HG03378 (cell line): ENCODE data around the gene HSD17B3.
A peak's percentile ranks its signal among the peaks of the same experiment; 100 is the strongest.
"Not testable (repeated sequence)": the region's sequence is repeated elsewhere in the genome, so short reads cannot be mapped to it uniquely, and the experiment has no call there.

Experiments
- ATAC-seq: cut with Tn5 transposase; IDR thresholded peaks from one replicate; pipeline ENCODE4 v1.9.1; 2021; ENCODE audit warnings: mild to moderate bottlenecking, moderate library complexity; ENCODE audit not compliant: unreplicated experiment

The HSD17B3 gene

GRCh38 chr9:96309850-96310249, 7.9 kb upstream of the HSD17B3 start:
- ATAC-seq = no peak

DNA sequence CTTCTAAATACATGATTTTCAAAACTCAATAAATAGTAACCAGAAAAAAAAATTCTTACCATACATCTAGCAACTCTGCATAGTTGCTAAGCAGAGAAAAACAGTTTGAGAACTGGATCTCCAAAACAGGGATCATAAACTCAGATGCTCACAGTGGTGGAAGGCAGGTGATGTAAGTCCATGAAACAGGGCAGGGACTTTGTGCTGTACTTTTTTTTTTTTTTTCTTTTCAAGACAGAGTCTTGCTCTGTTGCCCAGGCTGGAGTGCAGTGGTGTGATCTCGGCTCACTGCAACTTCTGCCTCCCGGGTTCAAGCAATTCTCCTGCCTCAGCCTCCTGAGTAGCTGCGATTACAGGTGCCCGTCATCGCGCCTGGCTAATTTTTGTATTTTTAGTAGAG, 5.0 kb upstream of the HSD17B3 start:
- ATAC-seq = not testable (repeated sequence)

DNA sequence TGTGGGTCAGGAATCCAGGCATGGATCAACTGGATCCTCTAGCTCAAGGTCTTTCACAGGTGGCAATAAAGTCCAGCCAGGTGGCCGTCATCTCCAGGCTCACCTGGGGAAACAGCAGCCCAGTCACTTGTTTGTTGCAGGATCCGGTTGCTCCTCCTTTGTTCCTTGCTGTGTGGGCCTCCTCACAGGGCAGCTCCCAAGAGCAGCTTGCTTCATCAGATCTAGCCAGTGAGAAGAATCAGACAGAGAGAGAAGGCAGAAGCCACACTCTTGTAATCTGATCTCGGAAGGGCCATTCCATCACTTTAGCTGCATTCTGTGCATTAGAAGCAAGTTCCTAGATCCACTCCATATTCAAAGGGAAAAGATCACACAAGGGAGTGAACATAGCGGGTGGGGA, 3.2 kb upstream of the HSD17B3 start:
- ATAC-seq = no peak

DNA sequence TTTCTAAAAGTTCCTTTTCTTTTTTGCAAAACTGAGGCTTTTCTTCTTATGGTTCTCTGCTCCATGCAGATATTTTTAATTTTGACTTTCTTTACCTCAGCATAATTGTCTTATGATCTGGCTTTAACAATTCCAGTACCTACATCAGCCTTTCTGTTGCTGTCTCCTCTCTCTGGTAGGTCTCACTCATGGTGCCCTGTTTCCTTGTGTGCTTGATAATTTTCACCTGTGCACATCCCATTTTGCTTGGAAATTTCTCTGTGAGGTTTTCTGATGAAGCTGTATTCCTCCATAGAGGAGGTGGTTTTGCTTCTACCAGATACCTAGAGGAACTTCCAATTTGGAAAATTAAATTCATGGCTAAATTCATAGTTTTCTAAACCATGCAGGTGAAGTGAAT, 2.3 kb upstream of the HSD17B3 start:
- ATAC-seq = no peak

DNA sequence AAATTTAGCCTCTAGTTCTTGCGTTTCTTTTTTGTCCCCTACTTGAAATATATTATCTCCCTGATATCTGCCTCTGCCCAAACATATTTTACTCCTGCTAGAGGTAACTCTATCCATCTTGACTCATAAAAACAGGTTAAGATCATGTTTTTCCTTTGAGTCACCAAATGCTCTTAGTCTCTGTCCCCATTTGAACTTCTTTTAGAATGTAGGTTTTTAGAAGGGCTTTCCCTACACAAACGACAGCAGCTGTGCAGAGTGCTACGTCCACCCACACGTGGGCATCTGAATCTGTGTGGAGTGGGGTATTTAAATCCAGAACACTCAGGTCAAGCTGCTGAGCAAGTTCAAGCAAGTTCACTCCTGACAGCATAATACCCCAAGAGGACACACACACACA, 2.2 kb downstream of the HSD17B3 start:
- ATAC-seq = no peak

- no peak for ATAC-seq
Measured at GRCh38 chr9:96294159-96294545, 7.8 kb downstream of the HSD17B3 start.

DNA sequence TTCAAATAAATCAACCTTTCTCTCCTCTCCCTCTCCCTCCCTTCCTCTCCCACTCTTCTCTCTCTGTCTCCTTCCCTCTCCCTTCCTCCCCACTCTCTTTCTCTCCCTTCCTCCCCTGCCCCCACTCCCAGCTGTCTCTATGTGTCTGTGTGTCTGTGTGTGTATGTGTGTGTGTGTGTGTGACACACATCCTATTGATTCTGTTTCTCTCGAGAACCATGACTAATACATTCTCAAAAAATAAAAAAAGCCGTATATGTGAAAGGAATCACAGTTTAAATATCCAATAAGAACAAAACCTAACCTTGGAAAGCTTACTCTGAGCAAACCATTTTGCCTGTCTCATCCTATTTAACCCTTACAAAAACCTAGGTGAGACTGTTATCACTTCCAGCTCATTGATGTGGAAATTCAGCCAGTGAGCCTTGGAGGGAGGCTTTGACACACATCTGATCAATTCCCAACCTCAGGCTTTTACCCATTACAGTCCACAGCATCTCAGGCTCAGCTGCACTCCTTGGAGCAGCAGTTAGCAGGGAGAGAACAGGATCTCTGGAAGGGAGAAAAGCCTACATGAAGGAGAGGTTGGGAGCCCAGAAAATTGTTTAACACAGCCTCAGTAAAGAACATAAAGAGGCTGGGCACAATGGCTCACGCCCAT, 8.3 kb downstream of the HSD17B3 start:
- no peak for ATAC-seq

DNA sequence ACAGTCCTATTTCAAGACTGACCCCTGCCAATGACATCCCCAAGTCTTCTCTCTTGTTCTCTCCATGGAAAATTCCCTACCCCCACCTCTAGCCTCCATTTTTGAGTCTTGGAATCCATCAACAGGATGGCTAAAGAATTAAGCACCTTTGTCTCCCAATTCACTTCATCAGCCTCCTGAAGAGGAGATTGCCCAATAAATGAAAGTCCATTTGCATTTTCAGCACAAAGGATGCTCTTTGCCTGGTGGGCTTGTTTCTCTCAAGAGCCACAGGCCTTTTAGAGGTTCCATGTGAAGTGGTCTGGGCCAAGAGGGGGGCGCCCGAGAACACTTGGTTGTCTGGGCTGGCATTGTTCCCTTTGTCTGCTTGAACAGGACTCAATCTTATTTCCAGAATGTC, 12.6 kb downstream of the HSD17B3 start:
- ATAC-seq = no peak

GRCh38 chr9:96281641-96282040, 20.3 kb downstream of the HSD17B3 start:
- no peak for ATAC-seq

- no peak for ATAC-seq
Measured at GRCh38 chr9:96279932-96280331, 22.0 kb downstream of the HSD17B3 start.

DNA sequence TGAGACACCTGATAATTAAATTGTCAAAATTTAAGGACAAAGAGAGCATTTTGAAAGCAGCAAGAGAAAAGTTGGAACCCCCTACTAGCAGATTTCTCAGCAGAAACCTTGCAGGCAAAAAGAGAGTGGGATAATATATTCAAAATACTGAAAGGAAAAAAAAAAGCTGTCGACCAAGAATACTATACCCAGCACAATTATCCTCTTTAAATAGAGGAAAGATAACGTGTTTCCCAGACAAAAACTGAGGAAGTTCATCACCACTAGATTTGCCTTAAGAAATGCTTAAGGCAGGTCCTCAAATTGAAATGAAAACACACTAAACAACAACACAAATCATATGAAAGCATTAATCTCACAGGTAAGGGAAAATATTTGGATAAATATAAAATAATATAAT, 27.0 kb downstream of the HSD17B3 start:
- no peak for ATAC-seq

DNA sequence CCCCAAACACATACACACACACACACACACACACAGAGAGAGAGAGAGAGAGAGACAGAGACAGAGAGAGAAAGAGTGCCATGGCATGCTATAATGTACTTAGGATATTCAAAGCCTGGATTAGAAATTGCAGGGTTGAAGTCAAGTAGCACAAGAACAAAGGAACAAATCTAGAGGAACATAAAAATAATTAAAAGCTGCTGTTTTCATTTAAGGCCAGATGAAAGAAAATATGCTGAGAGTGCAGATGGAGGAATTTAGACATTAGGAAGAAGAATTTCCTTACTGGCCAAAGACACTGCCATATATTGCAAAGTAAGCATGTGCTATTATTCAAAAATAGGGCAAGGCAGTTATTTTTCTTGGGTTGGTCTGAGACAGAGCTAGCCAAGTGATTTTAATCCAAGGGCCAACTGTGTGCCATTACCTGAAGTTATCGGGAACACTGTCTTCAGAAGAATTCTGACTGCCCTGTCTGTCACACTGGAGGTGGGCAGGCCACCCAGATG, 31.7 kb downstream of the HSD17B3 start:
- no peak for ATAC-seq

GRCh38 chr9:96258967-96259366, 43.0 kb downstream of the HSD17B3 start:
- ATAC-seq = no peak

DNA sequence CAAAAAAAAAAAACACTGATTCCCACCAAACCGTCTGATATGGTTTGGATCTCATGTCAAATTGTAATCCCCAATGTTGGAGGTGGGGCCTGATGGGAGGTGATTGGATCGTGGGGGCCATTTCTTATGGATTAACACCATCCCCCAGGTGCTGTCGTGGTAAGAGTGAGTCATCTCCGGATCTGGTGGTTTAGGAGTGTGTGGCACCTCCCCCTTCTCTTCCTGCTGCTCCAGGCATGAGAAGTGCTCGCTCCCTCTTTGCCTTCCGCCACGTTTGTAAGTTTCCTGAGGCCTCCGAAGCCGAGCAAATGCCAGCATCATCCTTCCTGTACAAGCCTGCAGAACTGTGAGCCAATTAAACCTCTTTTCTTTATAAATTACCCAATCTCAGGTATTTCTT, 45.2 kb downstream of the HSD17B3 start:
- no peak for ATAC-seq

DNA sequence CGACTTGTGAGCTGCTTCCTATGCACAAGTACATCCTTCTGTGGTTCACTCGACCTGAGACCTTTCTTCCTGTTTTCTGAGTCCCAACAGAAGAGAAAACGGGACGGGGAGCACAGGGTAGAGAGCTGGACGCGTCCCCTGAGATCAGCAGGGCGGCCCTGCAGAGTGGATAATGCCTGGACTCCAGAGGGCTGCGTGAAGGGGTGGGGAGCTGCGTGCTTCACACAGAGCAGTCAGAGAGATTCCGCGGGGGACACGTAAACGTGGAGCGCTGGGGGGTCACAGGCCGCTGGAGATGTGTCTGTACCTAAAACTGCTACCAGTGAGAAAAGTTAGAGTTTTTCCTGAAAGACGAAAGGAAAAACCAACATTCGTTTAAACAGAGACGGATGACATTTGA, 46.3 kb downstream of the HSD17B3 start:
- no peak for ATAC-seq

DNA sequence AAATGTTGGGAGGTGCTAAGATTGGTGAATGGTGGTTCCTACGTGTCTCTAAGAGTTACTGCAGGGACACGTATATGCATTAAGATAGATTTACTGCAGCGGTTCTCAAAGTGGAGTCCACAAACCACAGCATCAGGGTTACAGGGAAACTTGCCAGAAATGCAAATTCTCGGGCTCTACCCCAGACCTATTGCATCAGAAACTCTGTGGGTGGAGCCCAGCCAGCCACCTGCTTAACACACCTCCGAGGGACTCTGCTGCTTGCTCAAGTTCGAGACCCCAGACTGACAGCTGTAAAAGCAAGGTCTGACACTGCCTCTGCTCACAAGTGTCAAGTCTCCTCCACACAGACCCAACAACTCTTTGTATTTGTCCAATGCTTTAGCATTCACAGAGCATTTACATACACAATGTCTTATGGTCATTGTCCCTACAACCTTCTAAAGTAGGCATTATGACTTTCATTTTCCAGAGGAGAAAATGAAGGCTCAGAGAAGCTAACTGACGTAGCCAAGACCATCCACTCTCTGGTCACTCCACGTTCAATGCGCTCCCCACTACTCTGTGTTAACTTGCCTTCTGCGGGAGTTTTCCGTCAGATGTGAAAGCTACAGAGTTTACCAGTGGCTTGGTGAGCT, 48.8 kb downstream of the HSD17B3 start:
- ATAC-seq = no peak

DNA sequence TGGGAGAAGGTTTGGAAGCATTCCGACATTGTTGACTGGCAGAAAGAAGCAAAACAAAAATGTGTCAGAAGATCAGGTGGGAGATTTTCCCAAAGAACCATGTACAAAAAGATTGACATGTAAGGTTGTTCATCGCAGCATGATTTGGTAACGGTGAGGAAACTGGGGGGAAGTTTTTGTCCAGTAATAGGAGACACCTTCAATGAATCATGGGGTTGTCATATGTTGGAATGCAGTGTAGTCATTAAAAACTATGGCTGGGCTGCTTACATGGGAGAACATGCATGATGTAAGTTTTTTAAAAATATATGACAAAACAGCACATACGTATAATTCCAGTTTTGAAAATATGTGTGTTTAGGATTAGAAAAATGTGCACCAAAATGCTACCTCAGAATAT, 50.5 kb downstream of the HSD17B3 start:
- no peak for ATAC-seq

DNA sequence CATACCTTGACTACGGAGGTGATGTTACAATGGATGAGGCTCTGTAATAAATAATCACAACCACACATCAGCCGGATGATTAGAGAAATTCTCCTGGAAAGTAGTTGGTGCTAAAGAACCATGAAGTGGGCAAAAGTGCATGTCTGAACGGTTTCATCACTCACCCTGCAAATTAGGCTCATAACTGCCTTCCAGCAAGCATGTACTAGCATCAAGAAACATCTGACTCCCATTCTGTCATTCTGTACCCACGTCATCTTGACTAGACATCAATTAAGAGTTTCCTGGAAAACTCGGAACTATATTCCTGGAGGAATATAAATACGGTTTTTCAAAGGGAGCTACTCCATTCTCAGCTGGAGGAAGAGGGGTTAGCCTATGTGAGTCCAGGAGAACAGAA, 52.2 kb downstream of the HSD17B3 start:
- no peak for ATAC-seq

DNA sequence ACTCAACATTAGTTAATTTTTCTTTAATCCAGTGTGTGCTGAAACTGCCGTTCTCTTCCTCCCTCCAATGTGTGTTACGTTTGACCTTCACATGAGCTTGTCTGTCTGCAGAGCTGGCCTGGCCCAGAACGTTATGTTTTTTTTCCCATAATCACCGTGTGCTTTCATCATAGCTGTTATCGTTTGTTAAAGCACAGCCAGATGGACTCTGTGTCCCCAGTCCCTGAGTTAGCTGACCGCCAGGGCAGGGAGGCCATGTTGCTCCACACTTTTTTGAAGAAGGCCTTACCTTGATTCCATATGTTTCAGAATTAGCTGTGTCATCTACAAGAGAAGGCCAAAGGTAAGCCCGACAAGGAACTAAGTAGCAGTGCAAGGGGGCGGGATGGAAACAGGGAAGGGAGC, 55.7 kb downstream of the HSD17B3 start:
- ATAC-seq = no peak

GRCh38 chr9:96245399-96245798, 56.6 kb downstream of the HSD17B3 start:
- no peak for ATAC-seq

DNA sequence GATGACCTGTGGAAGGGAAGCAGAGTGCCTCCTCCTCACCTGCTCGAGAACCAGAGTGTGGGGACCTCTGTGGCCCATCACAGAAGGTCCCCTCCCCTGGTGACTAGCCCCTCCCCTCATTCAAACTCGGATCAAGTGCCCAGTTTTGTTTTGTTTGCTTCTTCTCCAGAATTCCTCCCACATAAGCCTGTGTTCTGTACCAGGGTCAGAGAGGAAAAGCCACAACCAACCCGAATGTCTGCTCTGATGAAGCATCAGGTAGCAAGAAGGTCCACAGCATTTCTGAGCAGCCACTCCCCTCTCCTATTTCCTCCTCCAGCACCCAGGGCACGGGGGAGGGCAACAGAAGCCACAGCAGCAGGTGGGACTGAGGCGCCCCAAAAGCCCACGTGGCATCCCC, 58.2 kb downstream of the HSD17B3 start:
- no peak for ATAC-seq

DNA sequence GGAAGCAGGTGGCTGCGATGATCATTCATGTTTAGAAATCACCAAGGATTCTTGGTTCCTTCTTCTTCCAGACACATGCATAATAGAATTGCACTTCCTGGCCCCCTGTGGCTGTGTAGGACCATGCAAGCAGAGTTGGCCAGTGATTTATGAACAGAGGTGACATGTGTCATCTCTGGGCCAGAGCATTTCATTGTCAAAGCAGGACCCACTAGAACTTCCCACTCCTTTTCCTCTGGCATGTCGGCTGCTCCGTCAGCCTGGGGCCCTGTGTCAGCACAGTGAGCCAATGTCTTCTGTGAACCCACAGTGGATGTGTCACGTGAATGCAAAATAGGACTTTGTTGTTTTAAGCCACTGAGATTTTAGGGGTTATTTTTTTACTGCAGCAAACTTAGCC, 59.2 kb downstream of the HSD17B3 start:
- no peak for ATAC-seq

DNA sequence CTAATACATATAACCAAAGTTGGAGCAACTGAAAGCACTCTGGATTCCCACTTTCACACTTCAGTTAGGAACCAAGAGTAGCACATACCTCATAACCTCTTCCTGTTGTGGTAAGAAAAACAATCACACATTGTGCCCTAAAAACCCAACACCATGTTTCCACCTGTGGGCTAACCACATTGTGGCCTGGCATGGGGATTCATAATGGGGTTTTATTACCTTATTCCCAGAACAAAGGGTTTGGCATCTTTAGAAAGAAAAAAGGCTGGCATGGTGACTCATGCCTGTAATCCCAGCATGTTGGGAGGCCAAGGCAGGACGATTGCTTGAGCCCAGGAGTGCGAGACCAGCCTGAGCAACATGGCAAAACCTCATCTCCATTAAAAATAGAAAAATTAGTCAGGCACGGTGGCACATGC, 60.6 kb downstream of the HSD17B3 start:
- peak; percentile 47 for ATAC-seq
